ENCODE measurements around the gene IL17RB. TPM values are rescaled to one million over a fixed set of nuclear protein-coding genes. Genes with fewer than 3 reads are reported as not detected.

IL17RB gene
- total and polyA plus RNA-seq, 2 donors (not counting 1 experiment from before 2014, with no cell fraction given) = 0.07 to 0.32 TPM

- Mint-ChIP-seq H3K27me3 (no peaks in the 10 kb centered on the region), H3K4me3 (no peak overlapping the region), H3K4me1 (no peaks in the 10 kb centered on the region), H3K9me3 (ENCODE audit: insufficient read depth) (no peaks in the 10 kb centered on the region), H3K27ac (no peak overlapping the region)
- Histone ChIP-seq H3K4me1 (ENCODE audit: control insufficient read depth in 2 of 2, insufficient read depth in 2 of 2, low read length in 2 of 2) (no peaks in the 10 kb centered on the region), H2AFZ (ENCODE audit: insufficient read depth, low read depth, low read length, poor library complexity, severe bottlenecking) (no peak overlapping the region), H3K79me2 (ENCODE audit: control insufficient read depth, insufficient read depth, low read length) (no peaks in the 10 kb centered on the region), H3K36me3 (replicated peaks in 1 of 2; ENCODE audit: control extremely low read depth in 1 of 2, control insufficient read depth in 1 of 2, extremely low read depth in 1 of 2, insufficient read depth in 2 of 2, low read length in 1 of 2) (no peaks in the 10 kb centered on the region), H3K9ac (ENCODE audit: low read length) (no peak overlapping the region), H3K9me3 (ENCODE audit: control extremely low read depth in 1 of 3, control insufficient read depth in 2 of 3, insufficient read depth in 1 of 3, low read length in 2 of 3) (no peaks in the 10 kb centered on the region), H3K27ac (ENCODE audit: low read length in 2 of 2) (no peak overlapping the region), H3K4me3 (ENCODE audit: control extremely low read depth in 1 of 5, extremely low read depth in 1 of 5, insufficient read depth in 1 of 5, low read depth in 2 of 5, low read length in 4 of 5) (no peak overlapping the region), H4K20me1 (ENCODE audit: control insufficient read depth, insufficient read depth, low read length, poor library complexity, severe bottlenecking) (no peaks in the 10 kb centered on the region), H3K4me2 (replicated peaks; ENCODE audit: low read depth, low read length, poor library complexity, severe bottlenecking) (no peak overlapping the region), H3K27me3 (replicated peaks in 1 of 4; ENCODE audit: control extremely low read depth in 1 of 4, control insufficient read depth in 3 of 4, insufficient read depth in 4 of 4, low read length in 3 of 4) (peaks cover 0 to 2% (median 0%) of the 10 kb centered on the region in 4 experiments)
- ChIA-PET CTCF (no interaction called here), POLR2A (no interaction called here)
- intact Hi-C loops (cut with micrococcal nuclease) = no loop called here
- TF ChIP-seq CTCF (IDR thresholded peaks at IDR 0.05) = no peak
- no peak for TF ChIP-seq EZH2 (IDR thresholded peaks at IDR 0.05; ENCODE audit: borderline replicate concordance, insufficient read depth, low read depth, low read length, poor library complexity, severe bottlenecking)
- no peak for DNase-seq
- no peak for ATAC-seq (ENCODE audit: low read depth)
- 94% methylated on average over 9 of the region's 10 CpGs for WGBS (ENCODE audit: insufficient coverage)
These were observed 32.5 kb upstream of the IL17RB start for GRCh38 chr3:53813876-53814275.

- ChIA-PET CTCF (no interaction called here), POLR2A (no interaction called here)
- Histone ChIP-seq H3K9ac (ENCODE audit: low read length) (no peak overlapping the region), H3K4me2 (replicated peaks; ENCODE audit: low read depth, low read length, poor library complexity, severe bottlenecking) (no peak overlapping the region), H3K4me1 (ENCODE audit: control insufficient read depth in 2 of 2, insufficient read depth in 2 of 2, low read length in 2 of 2) (no peaks in the 10 kb centered on the region), H3K79me2 (ENCODE audit: control insufficient read depth, insufficient read depth, low read length) (no peaks in the 10 kb centered on the region), H3K27me3 (replicated peaks in 1 of 4; ENCODE audit: control extremely low read depth in 1 of 4, control insufficient read depth in 3 of 4, insufficient read depth in 4 of 4, low read length in 3 of 4) (peaks cover 0 to 4% (median 1%) of the 10 kb centered on the region in 4 experiments), H3K4me3 (ENCODE audit: control extremely low read depth in 1 of 5, extremely low read depth in 1 of 5, insufficient read depth in 1 of 5, low read depth in 2 of 5, low read length in 4 of 5) (no peak overlapping the region), H3K36me3 (replicated peaks in 1 of 2; ENCODE audit: control extremely low read depth in 1 of 2, control insufficient read depth in 1 of 2, extremely low read depth in 1 of 2, insufficient read depth in 2 of 2, low read length in 1 of 2) (no peaks in the 10 kb centered on the region), H3K27ac (ENCODE audit: low read length in 2 of 2) (no peak overlapping the region), H2AFZ (ENCODE audit: insufficient read depth, low read depth, low read length, poor library complexity, severe bottlenecking) (no peak overlapping the region), H3K9me3 (ENCODE audit: control extremely low read depth in 1 of 3, control insufficient read depth in 2 of 3, insufficient read depth in 1 of 3, low read length in 2 of 3) (no peaks in the 10 kb centered on the region), H4K20me1 (ENCODE audit: control insufficient read depth, insufficient read depth, low read length, poor library complexity, severe bottlenecking) (no peaks in the 10 kb centered on the region)
- no peak for TF ChIP-seq EZH2 (IDR thresholded peaks at IDR 0.05; ENCODE audit: borderline replicate concordance, insufficient read depth, low read depth, low read length, poor library complexity, severe bottlenecking)
- TF ChIP-seq CTCF (IDR thresholded peaks at IDR 0.05) = no peak
- H3K4me3 Mint-ChIP-seq = no peak overlapping the region
- H3K27me3 Mint-ChIP-seq = no peaks in the 10 kb centered on the region
- intact Hi-C loops (cut with micrococcal nuclease) = no loop called here
- 88% methylated on average over 2 of the region's 4 CpGs for WGBS (ENCODE audit: insufficient coverage)
- H3K27ac Mint-ChIP-seq = no peak overlapping the region
- H3K9me3 Mint-ChIP-seq (ENCODE audit: insufficient read depth) = no peaks in the 10 kb centered on the region
- no peak for DNase-seq
- no peak for ATAC-seq (ENCODE audit: low read depth)
- H3K4me1 Mint-ChIP-seq = no peaks in the 10 kb centered on the region
These were observed 31.3 kb upstream of the IL17RB start for GRCh38 chr3:53815067-53815466.

Data from B cell (primary cell).